ENCODE results near the gene SLC2A9.

SLC2A9 gene

DNA sequence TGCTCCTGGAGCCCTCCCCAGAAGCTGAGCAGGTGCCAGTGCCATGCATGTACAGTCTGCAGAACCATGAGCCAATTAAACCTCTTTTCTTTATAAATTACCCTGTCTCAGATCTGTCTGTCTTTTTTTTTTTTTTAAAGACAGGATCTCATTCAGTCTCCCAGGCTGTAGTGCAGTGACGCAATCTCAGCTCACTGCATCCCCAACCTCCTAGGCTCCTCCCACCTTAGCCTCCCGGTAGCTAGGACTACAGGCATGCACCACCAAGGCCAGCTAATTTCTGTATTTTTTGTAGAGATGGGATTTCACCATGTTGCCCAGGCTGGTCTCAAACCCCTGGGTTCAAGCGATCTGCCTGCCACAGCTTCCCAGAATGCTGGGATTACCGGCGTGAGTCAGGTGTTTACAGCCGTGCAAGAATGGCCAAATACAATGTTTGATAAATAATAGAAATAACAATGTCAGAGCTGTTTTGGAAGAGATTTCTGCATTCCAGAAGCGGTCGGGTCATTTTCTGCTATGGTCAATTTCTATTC, 68.8 kb downstream of the SLC2A9 start:
- DNase-seq, result no peak

GRCh38 chr4:9949573-9949972, 71.7 kb downstream of the SLC2A9 start:
- no peak for DNase-seq

- DNase-seq, result no peak
These were observed 73.9 kb downstream of the SLC2A9 start for GRCh38 chr4:9947168-9948062.

DNA sequence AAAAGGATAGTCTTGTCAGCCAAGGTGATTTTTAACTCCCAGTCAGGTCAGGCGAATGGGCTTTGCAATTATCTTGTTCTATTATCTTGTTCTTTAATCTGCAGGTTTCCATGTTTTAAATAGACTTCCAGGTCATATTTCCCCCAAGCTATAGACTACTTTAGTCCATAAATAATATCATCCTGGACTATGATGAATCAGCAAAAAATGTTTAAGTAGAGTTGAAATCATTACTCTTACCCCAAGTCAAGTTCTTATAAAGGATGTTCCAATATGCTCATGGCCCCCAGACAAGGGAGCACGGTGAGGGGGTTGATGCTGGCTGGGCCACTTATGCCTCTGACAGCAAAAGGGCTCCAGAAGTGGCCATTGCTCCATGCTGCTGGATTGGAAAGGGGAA, 75.1 kb downstream of the SLC2A9 start:
- DNase-seq, result no peak

DNA sequence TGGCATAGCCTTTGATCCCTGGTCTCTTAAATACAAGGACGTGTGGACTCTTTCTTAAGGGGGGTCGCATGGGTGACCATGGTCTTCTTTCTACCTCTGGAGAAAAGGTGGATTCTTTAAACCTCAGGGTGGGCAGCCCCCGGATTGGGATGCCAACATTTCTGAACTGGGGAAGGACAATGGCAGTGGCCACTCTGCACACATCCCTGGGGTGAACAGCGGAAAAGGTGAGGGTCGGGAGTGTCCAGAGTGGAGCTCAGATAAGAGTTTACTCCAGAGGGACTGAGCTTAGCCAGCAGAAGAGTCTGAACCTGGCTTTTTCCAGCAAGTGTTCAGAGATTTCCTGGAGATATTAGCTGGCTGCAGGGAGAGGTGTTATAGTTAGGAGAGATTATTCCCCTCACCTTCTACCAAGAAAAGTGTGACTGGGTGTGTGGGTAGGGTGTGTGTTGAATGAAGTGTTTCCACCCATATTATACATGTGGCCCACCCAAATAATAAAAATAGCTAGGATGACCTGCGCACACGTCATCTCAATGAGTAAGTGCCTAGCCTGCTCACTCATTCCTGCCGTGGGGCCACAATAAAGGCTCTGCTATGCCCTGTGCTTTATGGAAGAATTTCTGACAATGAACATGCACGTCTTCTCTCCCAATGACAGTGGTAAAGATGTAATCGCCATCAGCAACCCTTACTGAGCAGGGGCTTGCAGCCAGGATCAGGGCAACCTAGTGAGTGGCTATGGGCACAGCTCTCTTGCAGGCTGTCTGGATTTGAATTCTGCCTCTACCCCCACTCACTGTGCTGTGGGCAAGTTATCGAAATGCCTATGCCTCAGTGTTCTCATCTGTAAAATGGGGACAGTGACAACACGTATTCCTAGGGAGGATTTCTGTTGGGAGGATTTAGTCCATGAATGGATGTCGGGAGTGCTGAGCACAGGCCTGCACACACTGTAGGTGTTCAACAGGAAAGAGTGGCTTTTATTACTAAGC, 76.6 kb downstream of the SLC2A9 start:
- DNase-seq, result no peak

- DNase-seq, result no peak
These were observed 77.5 kb downstream of the SLC2A9 start for GRCh38 chr4:9943761-9944160.

- no peak for DNase-seq
These were observed 78.2 kb downstream of the SLC2A9 start for GRCh38 chr4:9942921-9943600.

- DNase-seq, result no peak
These were observed 79.2 kb downstream of the SLC2A9 start for GRCh38 chr4:9942139-9942538.

DNA sequence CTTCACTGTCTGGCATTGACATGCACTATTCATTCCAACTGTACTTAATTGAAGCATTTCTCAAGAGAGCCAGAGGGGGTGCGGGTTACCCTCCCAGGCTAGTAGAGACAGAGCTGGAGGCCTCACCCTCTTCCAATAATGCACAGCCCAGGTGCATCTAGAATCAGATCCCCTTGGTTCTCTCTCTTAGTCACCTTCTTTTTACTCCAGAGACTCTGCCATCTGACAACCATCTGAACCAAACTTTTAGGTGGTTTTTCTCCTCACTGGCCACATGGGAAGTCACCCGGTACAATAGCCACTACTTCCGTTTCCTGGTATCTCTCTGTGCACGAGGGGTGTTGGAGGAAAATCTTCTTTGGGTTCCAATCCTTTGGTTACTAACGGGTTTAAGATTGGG, 81.3 kb downstream of the SLC2A9 start:
- DNase-seq, result no peak

GRCh38 chr4:9938933-9939332, 82.4 kb downstream of the SLC2A9 start:
- DNase-seq, result no peak

- no peak for DNase-seq
These were observed 84.2 kb downstream of the SLC2A9 start for GRCh38 chr4:9937078-9937477.

DNA sequence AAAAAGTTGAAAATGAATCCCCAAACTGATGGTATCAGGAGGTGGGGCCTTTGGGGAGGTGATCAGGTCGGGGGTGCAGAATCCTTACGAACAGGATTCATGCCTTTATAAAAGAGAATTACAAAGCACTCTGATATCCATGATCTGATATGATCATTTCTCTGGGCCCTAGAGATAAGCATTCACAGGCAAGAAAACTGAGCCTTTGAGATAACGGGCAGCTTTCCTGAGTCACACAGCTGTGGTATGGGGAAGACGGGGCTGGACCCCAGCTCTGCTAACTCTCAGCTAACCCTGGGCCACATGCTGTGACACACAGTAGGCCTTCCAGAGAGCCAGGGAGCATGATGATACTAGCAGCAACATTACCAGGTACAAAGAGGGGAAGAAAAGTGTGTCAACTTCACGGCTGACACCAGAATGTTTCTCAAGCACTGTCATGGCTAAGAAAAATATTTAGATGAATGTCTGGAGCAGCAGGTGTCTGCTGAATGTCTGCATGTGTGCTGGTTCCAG, 85.1 kb downstream of the SLC2A9 start:
- DNase-seq, result no peak

- no peak for DNase-seq
These were observed 87.3 kb downstream of the SLC2A9 start for GRCh38 chr4:9933956-9934355.

DNA sequence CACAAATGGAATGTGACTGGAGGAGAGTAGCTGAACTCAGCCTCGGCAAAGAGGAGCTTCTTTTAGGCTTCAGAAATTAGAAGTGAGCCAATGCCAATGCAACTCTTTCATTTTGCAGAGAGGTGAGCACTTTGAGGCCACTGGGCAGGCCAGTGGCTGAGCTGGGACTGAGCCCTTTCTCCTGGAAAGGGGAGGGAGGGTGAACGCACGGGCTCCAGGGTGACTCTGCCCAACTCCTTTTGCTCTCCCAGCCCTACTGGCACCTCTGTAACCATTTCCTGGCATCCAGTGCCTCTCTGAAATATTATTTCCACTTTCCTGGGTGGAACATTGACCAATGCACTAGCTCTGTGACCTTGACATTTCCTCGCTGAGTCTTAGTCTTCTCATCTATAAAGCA, 88.1 kb downstream of the SLC2A9 start:
- no peak for DNase-seq

- DNase-seq, result no peak
These were observed 88.5 kb downstream of the SLC2A9 start for GRCh38 chr4:9932771-9933170.

- DNase-seq, result no peak
These were observed 90.2 kb downstream of the SLC2A9 start for GRCh38 chr4:9931146-9931545.

- DNase-seq, result no peak
These were observed 92.2 kb downstream of the SLC2A9 start for GRCh38 chr4:9929111-9929510.

- DNase-seq, result no peak
These were observed 93.8 kb downstream of the SLC2A9 start for GRCh38 chr4:9927341-9928007.

GRCh38 chr4:9926586-9926985, 94.7 kb downstream of the SLC2A9 start:
- no peak for DNase-seq

DNA sequence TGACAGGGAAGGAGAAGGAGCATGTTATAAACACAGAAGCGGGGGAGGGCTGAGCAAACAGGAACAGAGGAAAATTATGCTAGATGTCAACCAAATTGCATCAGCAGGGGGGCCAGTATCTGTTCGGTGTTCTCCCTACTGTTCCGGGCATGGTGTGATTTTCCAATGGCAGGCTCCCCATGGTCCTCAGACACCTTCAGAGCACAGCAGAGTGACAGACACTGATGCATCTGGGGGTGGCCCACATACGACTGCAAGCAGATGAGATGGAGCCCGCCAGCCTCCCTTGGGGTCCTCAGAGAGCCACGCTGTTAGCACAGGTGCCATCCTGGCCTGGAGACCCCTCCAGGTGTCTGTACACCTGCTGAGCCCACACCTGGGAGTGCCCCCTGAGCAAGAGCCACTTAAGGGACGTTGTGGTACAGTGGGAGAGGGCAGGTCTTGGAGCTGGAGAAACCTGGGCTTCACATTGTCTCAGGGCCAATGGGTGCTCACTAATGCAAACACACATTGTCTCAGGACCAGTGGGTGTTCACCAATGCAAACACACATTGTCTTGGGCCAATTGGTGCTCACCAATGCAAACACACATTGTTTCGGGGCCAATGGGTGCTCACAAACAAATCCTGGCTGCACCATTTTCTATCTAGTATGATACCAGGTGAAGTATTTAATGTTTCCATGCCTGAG, 95.4 kb downstream of the SLC2A9 start:
- no peak for DNase-seq

DNA sequence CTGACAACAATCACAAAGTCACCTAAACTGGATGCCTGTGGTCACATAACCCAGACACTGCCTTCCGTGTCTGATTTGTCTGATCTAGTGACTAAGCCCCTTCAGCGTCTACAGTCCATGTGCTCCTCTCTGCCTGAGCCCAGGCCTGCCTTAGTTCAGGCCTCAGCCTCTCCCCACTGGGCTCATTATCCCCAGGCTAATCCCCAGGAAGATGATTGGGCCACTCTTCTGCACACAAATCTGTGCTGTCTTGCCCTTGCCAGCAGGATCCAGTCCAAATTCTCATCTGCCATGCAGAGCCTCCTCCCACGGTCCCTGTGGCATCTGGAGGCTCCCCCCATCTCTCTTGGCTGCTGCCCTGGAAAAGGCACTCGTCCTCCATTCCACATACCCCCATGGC, 96.5 kb downstream of the SLC2A9 start:
- DNase-seq, result no peak
